Measurements from ENCODE around the gene NDUFS8. TPM values are rescaled to one million over a fixed set of nuclear protein-coding genes. Genes with fewer than 3 reads are reported as not detected.

NDUFS8 gene
- total and polyA plus RNA-seq, 2 experiments from 2014 or later = 175 to 308 TPM

- Histone ChIP-seq H3K4me2 (peak overlapping the region; percentile 64), H2AFZ (peak overlapping the region; percentile 89)
- no peak overlapping the region; the same call in 2 of the 3 replicates for H3K4me3 Mint-ChIP-seq
Measured at GRCh38 chr11:68009391-68010089, 20.9 kb upstream of the NDUFS8 start.

More at GRCh38 chr11:68009391-68010089, 20.9 kb upstream of the NDUFS8 start:
- Mint-ChIP-seq H3K27me3 (ENCODE audit: insufficient read depth, low read depth, poor library complexity) (peaks cover 11% of the 10 kb centered on the region), H3K36me3 (ENCODE audit: low read depth) (no peaks in the 10 kb centered on the region), H3K27ac (no peak overlapping the region), H3K9me3 (no peaks in the 10 kb centered on the region; the same call in 2 of the 3 replicates), H3K4me1 (peaks cover 28% of the 10 kb centered on the region)
- Histone ChIP-seq H3K36me3 (ENCODE audit: insufficient read depth) (no peaks in the 10 kb centered on the region), H4K20me1 (replicated peaks; ENCODE audit: insufficient read depth) (no peaks in the 10 kb centered on the region), H3K4me1 (ENCODE audit: insufficient read depth) (peaks cover 12% of the 10 kb centered on the region), H3K4me3 (no peak overlapping the region), H3K27ac (ENCODE audit: low read depth) (no peak overlapping the region), H3K9me2 (ENCODE audit: insufficient read depth) (no peaks in the 10 kb centered on the region), H3F3A (replicated peaks; ENCODE audit: low read depth) (0 out of 2 replicates have a peak, but pooled peaks cover 7% of the 10 kb centered on the region), H3K79me2 (replicated peaks; ENCODE audit: insufficient read depth) (no peaks in the 10 kb centered on the region), H3K27me3 (ENCODE audit: insufficient read depth) (no peaks in the 10 kb centered on the region)
- DNase-seq (ENCODE audit: low spot score) = peak; percentile 35
- TF ChIP-seq EZH2 (IDR thresholded peaks at IDR 0.05; ENCODE audit: low read depth, unreplicated experiment) (no peak), ZNF331 (CRISPR knock-in tag; IDR thresholded peaks at IDR 0.05; ENCODE audit: low read depth) (no peak), POLR2AphosphoS5 (IDR thresholded peaks at IDR 0.05; ENCODE audit: low read depth) (no peak), EZH2phosphoT487 (IDR thresholded peaks at IDR 0.05; ENCODE audit: unreplicated experiment) (no peak)
- TF ChIP-seq, protein P1, sequence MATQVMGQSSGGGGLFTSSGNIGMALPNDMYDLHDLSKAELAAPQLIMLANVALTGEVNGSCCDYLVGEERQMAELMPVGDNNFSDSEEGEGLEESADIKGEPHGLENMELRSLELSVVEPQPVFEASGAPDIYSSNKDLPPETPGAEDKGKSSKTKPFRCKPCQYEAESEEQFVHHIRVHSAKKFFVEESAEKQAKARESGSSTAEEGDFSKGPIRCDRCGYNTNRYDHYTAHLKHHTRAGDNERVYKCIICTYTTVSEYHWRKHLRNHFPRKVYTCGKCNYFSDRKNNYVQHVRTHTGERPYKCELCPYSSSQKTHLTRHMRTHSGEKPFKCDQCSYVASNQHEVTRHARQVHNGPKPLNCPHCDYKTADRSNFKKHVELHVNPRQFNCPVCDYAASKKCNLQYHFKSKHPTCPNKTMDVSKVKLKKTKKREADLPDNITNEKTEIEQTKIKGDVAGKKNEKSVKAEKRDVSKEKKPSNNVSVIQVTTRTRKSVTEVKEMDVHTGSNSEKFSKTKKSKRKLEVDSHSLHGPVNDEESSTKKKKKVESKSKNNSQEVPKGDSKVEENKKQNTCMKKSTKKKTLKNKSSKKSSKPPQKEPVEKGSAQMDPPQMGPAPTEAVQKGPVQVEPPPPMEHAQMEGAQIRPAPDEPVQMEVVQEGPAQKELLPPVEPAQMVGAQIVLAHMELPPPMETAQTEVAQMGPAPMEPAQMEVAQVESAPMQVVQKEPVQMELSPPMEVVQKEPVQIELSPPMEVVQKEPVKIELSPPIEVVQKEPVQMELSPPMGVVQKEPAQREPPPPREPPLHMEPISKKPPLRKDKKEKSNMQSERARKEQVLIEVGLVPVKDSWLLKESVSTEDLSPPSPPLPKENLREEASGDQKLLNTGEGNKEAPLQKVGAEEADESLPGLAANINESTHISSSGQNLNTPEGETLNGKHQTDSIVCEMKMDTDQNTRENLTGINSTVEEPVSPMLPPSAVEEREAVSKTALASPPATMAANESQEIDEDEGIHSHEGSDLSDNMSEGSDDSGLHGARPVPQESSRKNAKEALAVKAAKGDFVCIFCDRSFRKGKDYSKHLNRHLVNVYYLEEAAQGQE (IDR thresholded peaks at IDR 0.05; ENCODE audit: unreplicated experiment) = no peak
- TF ChIP-seq, protein P2, sequence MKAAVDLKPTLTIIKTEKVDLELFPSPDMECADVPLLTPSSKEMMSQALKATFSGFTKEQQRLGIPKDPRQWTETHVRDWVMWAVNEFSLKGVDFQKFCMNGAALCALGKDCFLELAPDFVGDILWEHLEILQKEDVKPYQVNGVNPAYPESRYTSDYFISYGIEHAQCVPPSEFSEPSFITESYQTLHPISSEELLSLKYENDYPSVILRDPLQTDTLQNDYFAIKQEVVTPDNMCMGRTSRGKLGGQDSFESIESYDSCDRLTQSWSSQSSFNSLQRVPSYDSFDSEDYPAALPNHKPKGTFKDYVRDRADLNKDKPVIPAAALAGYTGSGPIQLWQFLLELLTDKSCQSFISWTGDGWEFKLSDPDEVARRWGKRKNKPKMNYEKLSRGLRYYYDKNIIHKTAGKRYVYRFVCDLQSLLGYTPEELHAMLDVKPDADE (IDR thresholded peaks at IDR 0.05) = no peak
- TF ChIP-seq, protein P3, sequence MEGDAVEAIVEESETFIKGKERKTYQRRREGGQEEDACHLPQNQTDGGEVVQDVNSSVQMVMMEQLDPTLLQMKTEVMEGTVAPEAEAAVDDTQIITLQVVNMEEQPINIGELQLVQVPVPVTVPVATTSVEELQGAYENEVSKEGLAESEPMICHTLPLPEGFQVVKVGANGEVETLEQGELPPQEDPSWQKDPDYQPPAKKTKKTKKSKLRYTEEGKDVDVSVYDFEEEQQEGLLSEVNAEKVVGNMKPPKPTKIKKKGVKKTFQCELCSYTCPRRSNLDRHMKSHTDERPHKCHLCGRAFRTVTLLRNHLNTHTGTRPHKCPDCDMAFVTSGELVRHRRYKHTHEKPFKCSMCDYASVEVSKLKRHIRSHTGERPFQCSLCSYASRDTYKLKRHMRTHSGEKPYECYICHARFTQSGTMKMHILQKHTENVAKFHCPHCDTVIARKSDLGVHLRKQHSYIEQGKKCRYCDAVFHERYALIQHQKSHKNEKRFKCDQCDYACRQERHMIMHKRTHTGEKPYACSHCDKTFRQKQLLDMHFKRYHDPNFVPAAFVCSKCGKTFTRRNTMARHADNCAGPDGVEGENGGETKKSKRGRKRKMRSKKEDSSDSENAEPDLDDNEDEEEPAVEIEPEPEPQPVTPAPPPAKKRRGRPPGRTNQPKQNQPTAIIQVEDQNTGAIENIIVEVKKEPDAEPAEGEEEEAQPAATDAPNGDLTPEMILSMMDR (conservative IDR thresholded peaks at IDR 0.05; ENCODE audit: low read depth in 2 of 2) = peak; percentile 23 to 54; a peak in 3 of 4 replicates
- no peak for ATAC-seq

All from GM23338 (cell line).